Esophagus muscularis mucosa (tissue), 4 donors: Measurements from ENCODE around the gene SCAMP1.

ENCODE experiments used
- CTCF ChIP-seq, 3 experiments: fragments of 200-600 bp in 2 of 3; fragments of 450-650 bp in 1 of 3; sonication (generic) in 2 of 3; IDR thresholded peaks; one replicate each; pipeline ENCODE4 v1.5.1; 2017 to 2019; ENCODE audit warnings: antibody characterized with exemption in 3 of 3, mild to moderate bottlenecking in 2 of 3, moderate library complexity in 1 of 3
- EP300 ChIP-seq: sonication (generic); formaldehyde crosslinking; IDR thresholded peaks from one replicate; pipeline ENCODE4 v1.6.1; 2017; ENCODE audit warnings: antibody characterized with exemption
- POLR2A ChIP-seq: fragments of 450-650 bp; IDR thresholded peaks from one replicate; pipeline ENCODE4 v1.6.1; 2017; ENCODE audit warnings: antibody characterized with exemption, moderate library complexity, mild to moderate bottlenecking, low read depth
- POLR2AphosphoS5 ChIP-seq, 2 donors: sonication (generic); formaldehyde crosslinking; IDR thresholded peaks; one replicate each; pipeline ENCODE4 v1.6.1; 2017; ENCODE audit warnings: antibody characterized with exemption in 2 of 2

- no peak for TF ChIP-seq POLR2A
- TF ChIP-seq CTCF (IDR thresholded peaks at IDR 0.05) = no peak
- no peak for TF ChIP-seq EP300
- TF ChIP-seq POLR2AphosphoS5 (IDR thresholded peaks at IDR 0.05) = no peak
Observed at GRCh38 chr5:78501411-78502352, 141.3 kb downstream of the SCAMP1 start.
